Occipital lobe (tissue), 2 donors: ENCODE results near the gene BTBD6. TPM values are rescaled to one million over a fixed set of nuclear protein-coding genes. Genes with fewer than 3 reads are reported as not detected.
A peak's percentile ranks its signal among the peaks of the same experiment; 100 is the strongest.
"Not testable (repeated sequence)": the region's sequence is repeated elsewhere in the genome, so short reads cannot be mapped to it uniquely, and the experiment has no call there.

Experiments used
- DNase-seq: peaks from one replicate; lab custom pipeline; 2025; lab: John Stamatoyannopoulos, UW
- total RNA-seq: library from RNA; depleted of rRNA; stranded (reverse); fragments of >200 nt; gene quantifications from one replicate; pipeline ENCODE4 v1.2.3, GENCODE V29; 2014

Gene BTBD6
- total RNA-seq, 1 donor from 2014 or later = 45.4 TPM

DNA sequence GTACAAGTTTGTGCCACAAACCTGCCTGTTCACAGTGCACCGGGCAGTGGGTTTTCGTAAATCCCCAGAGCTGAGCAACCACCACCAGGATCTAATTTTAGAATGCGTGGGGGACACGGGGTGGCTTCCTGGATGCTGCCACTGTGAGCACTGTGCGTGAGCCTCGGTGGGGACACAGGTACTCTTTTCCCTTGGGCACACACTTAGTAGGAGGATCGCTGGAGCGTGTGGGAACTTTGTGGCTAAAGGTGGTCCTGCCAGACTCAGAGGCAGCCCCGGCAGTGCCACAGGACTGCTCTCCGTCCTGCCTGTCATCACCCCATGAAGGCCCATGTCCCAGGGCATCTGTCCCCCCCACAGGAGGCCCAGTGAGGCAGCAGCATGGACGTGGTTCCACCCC lies 21.1 kb downstream of the BTBD6 start:
- no peak for DNase-seq

- DNase-seq = no peak
These were observed 23.0 kb downstream of the BTBD6 start for GRCh38 chr14:105271224-105271890.

- no peak for DNase-seq
These were observed 24.3 kb downstream of the BTBD6 start for GRCh38 chr14:105272623-105273022.

GRCh38 chr14:105273062-105273461 lies 24.7 kb downstream of the BTBD6 start:
- no peak for DNase-seq

GRCh38 chr14:105274637-105275036 lies 26.3 kb downstream of the BTBD6 start:
- no peak for DNase-seq

GRCh38 chr14:105275267-105275946 lies 27.1 kb downstream of the BTBD6 start:
- no peak for DNase-seq

DNA sequence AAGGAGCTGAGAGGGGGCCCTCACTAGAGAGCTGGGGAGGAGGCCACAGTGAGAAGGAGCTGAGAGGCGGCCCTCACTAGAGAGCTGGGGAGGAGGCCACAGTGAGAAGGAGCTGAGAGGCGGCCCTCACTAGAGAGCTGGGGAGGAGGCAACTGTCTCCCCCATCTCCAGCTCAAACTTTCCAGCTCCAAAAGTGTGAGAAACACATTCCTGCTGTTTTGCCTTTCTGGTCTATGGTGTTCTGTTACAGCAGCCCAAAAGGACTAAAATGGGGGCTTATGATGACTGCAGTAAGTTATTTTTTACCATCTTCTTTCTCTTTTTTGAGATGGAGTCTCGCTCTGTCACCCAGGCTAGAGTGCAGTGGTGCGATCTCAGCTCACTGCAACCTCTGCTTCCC lies 29.1 kb downstream of the BTBD6 start:
- not testable (repeated sequence) for DNase-seq

DNA sequence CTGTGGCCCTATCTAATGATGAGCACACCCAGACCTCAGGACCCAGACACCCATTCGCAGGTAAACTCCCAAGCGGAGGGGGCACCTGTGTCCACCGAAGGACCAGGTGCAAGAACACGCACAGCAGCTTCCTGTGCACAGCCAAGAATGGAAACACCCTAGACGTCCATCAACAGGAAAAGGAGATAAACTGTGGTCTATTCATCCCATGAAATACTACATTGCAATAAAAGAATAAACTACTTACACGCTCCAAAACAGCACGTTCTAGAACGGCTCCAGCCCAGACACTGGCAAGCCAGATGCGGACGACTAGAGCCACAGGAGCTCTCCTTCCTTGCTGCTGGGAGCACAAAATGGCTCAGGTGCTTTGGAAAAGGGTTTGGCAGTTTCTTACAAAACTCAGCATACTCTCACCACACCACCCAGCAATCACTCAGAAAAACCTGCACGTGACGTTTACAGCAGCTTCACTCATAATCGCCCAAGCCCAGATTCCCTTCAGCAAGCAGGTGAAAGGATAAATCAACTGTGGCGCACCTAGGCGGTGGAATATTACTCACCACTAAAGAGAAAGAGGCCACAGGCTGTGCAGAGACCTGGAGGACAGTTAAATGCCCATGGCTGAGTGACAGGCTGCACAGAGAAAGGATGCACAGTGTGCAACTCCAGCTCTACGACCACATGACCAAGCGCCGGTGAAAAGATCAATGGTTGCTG lies 31.5 kb downstream of the BTBD6 start:
- no peak for DNase-seq

GRCh38 chr14:105280525-105280924 lies 32.2 kb downstream of the BTBD6 start:
- no peak for DNase-seq

GRCh38 chr14:105281371-105282097 lies 33.2 kb downstream of the BTBD6 start:
- DNase-seq = peak; percentile 27

GRCh38 chr14:105282098-105282725 lies 33.9 kb downstream of the BTBD6 start:
- DNase-seq = no peak

DNA sequence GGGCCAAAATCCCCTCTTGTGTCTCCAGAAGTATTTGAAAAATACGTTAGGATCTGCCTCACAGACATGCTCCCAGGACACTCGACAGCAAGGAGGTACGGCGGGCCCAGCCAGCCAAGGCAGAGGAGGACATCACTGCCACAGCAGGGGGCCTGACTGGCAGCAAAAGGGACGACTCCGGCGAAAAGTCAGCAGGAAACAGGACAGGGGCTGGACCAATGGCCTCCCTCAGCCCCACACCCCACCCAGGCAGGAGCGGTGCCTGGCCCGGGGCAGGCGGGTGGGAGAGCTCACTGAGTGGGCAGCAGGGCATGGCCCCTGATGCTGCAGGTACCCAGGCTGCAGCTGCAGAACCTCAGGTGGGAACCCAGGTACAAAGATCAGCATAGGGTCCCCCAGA lies 34.7 kb downstream of the BTBD6 start:
- no peak for DNase-seq

GRCh38 chr14:105283899-105284298 lies 35.6 kb downstream of the BTBD6 start:
- DNase-seq = no peak

- DNase-seq = no peak
These were observed 36.8 kb downstream of the BTBD6 start for GRCh38 chr14:105285174-105285573.

DNA sequence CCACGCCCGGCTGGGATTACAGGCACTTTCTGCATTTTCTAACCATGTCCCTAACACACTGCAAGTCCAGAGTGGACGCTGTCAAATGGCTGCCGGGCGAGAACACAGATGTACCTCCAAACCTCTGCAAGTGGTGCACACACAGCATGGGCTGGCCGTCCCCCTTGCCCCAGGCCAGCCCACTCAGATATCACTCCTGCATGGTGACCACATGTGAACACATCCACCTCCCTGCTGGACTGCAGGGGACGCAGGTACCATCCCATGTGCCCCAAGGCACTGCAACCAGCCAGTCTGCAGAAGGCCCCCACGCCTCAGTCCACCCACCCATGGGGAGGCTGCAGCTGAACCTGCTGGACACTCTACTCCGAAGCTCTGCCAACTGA lies 38.4 kb downstream of the BTBD6 start:
- no peak for DNase-seq

- DNase-seq = no peak
These were observed 39.1 kb downstream of the BTBD6 start for GRCh38 chr14:105287249-105288102.

DNA sequence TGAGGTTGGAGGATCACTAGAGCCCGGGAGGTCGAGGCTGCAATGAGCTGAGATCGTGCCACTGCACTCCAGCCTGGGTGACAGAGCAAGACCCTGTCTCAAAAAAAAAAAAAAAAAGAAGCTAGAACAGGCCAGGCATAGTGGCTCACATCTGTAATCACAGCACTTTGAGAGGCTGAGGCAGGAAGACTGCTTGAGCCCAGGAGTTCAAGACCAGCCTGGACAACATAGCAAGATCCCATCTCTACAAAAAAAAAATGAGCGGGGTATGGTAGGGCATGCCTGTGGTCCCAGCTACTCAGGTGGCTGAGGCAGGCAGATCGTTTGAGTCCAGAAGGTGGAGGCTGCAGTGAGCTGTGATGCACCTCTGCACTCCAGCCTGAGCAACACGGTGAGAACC lies 40.6 kb downstream of the BTBD6 start:
- not testable (repeated sequence) for DNase-seq

DNA sequence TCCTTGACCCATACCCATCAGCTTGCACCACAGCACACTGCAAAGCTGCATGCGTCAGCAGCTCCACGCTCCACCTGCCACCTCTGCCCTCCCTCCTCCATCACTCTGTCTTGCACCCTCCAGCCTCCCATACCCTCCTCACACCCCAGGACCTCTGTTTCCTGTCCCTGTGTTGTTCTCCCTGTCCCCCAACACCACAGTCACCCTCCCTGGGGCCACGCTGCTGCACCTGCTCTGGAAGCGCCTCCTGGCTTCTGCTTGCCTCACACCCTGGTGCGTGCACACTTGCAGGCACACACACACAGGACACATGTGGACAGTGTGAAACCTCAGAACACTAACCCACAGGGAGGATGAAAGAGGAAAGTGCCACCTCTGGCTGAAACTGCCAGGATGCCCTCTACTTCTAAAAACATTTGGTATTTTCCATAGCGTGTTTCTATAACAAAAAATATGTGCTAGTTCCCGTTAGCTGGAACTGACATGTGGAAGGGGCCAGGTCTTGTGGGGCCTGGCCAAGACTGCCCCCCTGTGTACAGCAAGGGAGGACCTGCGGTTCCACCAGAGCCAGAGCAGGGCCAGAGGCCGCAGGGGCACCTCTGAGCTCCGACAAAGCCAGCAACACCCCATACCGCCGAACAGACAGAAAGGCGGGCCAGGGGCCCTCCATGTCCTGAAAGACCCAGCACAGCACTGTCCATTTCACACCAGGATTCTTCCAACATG lies 42.5 kb downstream of the BTBD6 start:
- no peak for DNase-seq

DNA sequence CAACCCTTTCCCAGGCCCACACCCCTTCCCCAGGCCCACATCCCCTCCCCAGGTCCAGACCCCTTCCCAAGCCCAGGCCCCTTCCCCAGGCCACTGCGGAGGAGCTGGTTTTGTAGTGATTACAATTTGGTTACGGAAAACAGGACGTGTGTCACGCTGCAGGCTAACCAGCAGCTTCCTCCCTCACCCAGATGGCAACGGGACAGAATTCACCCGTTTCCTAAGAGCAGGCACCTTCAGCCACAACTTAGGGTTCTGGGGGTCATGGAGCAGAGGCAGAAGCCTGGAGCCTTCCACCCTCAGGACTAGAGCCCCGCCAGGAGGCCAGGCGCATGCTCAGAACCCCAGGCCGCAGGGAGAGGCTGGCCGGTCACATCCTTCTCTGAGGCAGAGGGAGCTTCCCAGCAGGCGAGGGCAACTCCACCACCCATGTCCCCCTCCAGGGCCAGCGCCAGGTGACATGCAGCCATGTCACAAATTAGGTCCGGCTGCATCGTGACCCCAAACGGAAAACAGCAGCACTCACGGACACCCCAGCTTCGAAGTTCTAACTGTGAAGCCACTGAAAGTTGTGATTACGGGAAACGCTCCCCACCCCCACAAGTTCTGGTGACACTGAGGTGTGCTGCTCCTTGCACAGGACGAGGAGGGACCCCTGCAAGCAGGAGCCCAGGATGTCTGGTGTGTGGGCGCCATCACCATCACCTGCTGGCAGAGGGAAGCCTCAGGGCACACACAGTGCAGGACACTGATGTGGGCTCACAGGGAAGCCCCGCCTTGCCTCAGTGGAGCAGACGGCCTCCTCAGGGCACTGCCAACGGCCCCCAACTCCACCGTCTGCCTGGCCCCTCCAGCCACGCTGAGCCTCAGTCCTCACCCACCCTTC lies 44.7 kb downstream of the BTBD6 start:
- DNase-seq = no peak
